ENCODE data around the gene FOXE1. TPM values are rescaled to one million over a fixed set of nuclear protein-coding genes. Genes with fewer than 3 reads are reported as not detected.

Gene FOXE1
- total RNA-seq, 1 experiment from 2014 or later: not detected

- no peaks in the 10 kb centered on the region; the same call in 1 of the 2 replicates for H3K9me2 ChIP-seq (ENCODE audit: insufficient read depth)
- intact Hi-C loops (cut with micrococcal nuclease): no loop called here
- H3K9me3 ChIP-seq (ENCODE audit: control insufficient read depth in 1 of 2, insufficient read depth in 1 of 2, low read depth in 1 of 2, low read length in 2 of 2): no peaks in the 10 kb centered on the region
- H4K20me1 ChIP-seq (ENCODE audit: insufficient read depth): no peaks in the 10 kb centered on the region
- no peak for ATAC-seq
- H3K4me1 ChIP-seq (ENCODE audit: control insufficient read depth in 1 of 2, insufficient read depth in 2 of 2, low read length in 2 of 2): no peaks in the 10 kb centered on the region
- ChIA-PET POLR2A (no interaction called here), RAD21 (ENCODE audit: low non-redundant PET in 1 of 2, low total read pairs in 2 of 2, uncharacterized antibody in 2 of 2, unreplicated experiment in 2 of 2) (no interaction called here), CTCF (no interaction called here)
- no peaks in the 10 kb centered on the region for H3K36me3 ChIP-seq (ENCODE audit: control insufficient read depth in 1 of 2, insufficient read depth in 2 of 2, low read length in 2 of 2)
- no peak for DNase-seq (ENCODE audit: low read depth, low spot score)
- H3K27me3 ChIP-seq (ENCODE audit: insufficient read depth, low read length): no peaks in the 10 kb centered on the region
- H3K4me2 ChIP-seq (ENCODE audit: low read length): no peak overlapping the region
- no peaks in the 10 kb centered on the region for H3K79me2 ChIP-seq (ENCODE audit: insufficient read depth, low read length)
- BruUV-seq (replicated peaks): no TSS peak
- H3K9ac ChIP-seq (ENCODE audit: low read length): no peak overlapping the region
- H3K27ac ChIP-seq (ENCODE audit: low read depth, low read length): no peak overlapping the region
- H2AFZ ChIP-seq (ENCODE audit: low read depth, low read length, poor library complexity, severe bottlenecking): no peak overlapping the region
- H3K4me3 ChIP-seq (replicated peaks in 1 of 2; ENCODE audit: low read depth in 1 of 2, low read length in 2 of 2): no peak overlapping the region
- TF ChIP-seq TCF7L2 (IDR thresholded peaks at IDR 0.05; ENCODE audit: borderline replicate concordance, extremely low read depth, insufficient read depth, insufficient read length) (no peak), EZH2phosphoT487 (IDR thresholded peaks at IDR 0.05; ENCODE audit: borderline replicate concordance) (no peak), SIN3A (IDR thresholded peaks at IDR 0.05; ENCODE audit: low read depth) (no peak), POLR2AphosphoS5 (IDR thresholded peaks at IDR 0.05; ENCODE audit: low read depth, low read length) (no peak), EGR1 (IDR thresholded peaks at IDR 0.05; ENCODE audit: low read depth) (no peak), ZFX (IDR thresholded peaks at IDR 0.05) (no peak), YY1 (IDR thresholded peaks at IDR 0.05; ENCODE audit: extremely low read depth, insufficient replicate concordance, low read depth, low read length) (no peak)
Observed at GRCh38 chr9:97842960-97843359, 10.1 kb upstream of the FOXE1 start.

DNA sequence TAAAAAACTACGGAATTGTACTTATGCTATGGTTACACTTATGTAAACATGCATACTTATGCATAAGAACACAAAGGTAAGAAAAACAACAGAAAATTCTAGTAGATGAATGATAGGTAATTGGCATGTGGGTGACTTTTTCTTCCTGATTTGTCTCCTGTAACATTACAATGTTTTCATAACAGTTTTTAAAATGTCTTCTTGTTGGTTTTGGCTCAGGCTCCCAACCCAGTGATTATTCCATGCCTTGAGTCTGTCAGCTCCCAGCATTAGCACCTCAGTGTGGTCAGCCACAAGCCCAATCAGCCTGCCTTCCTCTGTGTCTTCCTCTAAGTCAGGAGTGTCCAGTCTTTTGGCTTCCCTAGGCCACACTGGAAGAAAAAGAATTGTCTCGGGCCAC is 7.9 kb upstream of the FOXE1 start:
- Histone ChIP-seq H3K4me3 (replicated peaks in 1 of 2; ENCODE audit: low read depth in 1 of 2, low read length in 2 of 2) (no peak overlapping the region), H2AFZ (ENCODE audit: low read depth, low read length, poor library complexity, severe bottlenecking) (no peak overlapping the region), H3K79me2 (ENCODE audit: insufficient read depth, low read length) (no peaks in the 10 kb centered on the region), H3K4me2 (ENCODE audit: low read length) (no peak overlapping the region), H3K9ac (ENCODE audit: low read length) (no peak overlapping the region), H3K9me2 (ENCODE audit: insufficient read depth) (no peaks in the 10 kb centered on the region; the same call in 1 of the 2 replicates), H3K36me3 (ENCODE audit: control insufficient read depth in 1 of 2, insufficient read depth in 2 of 2, low read length in 2 of 2) (no peaks in the 10 kb centered on the region), H3K27ac (ENCODE audit: low read depth, low read length) (no peak overlapping the region), H3K9me3 (ENCODE audit: control insufficient read depth in 1 of 2, insufficient read depth in 1 of 2, low read depth in 1 of 2, low read length in 2 of 2) (no peaks in the 10 kb centered on the region), H3K27me3 (ENCODE audit: insufficient read depth, low read length) (no peaks in the 10 kb centered on the region), H3K4me1 (ENCODE audit: control insufficient read depth in 1 of 2, insufficient read depth in 2 of 2, low read length in 2 of 2) (no peaks in the 10 kb centered on the region), H4K20me1 (ENCODE audit: insufficient read depth) (no peaks in the 10 kb centered on the region)
- CTCF ChIA-PET: no interaction called here
- RAD21 ChIA-PET (ENCODE audit: low non-redundant PET in 1 of 2, low total read pairs in 2 of 2, uncharacterized antibody in 2 of 2, unreplicated experiment in 2 of 2): no interaction called here
- ATAC-seq (no peak), DNase-seq (ENCODE audit: low read depth, low spot score) (no peak)
- BruUV-seq (replicated peaks): no TSS peak
- intact Hi-C loops (cut with micrococcal nuclease): no loop called here
- TF ChIP-seq ZNF274 (IDR thresholded peaks at IDR 0.05; ENCODE audit: low read depth, low read length) (no peak), ZFX (IDR thresholded peaks at IDR 0.05) (no peak), SRF (IDR thresholded peaks at IDR 0.05; ENCODE audit: low read depth) (no peak), CBX3 (IDR thresholded peaks at IDR 0.05; ENCODE audit: low read depth) (no peak), SIN3A (IDR thresholded peaks at IDR 0.05; ENCODE audit: low read depth) (no peak), ELF1 (IDR thresholded peaks at IDR 0.05; ENCODE audit: borderline replicate concordance, low read depth) (no peak), EGR1 (IDR thresholded peaks at IDR 0.05; ENCODE audit: low read depth) (no peak), POLR2A (IDR thresholded peaks at IDR 0.05; ENCODE audit: borderline replicate concordance, extremely low read depth, insufficient read depth, insufficient read length) (no peak), EZH2 (IDR thresholded peaks at IDR 0.05) (no peak)
- TF ChIP-seq, protein P1, sequence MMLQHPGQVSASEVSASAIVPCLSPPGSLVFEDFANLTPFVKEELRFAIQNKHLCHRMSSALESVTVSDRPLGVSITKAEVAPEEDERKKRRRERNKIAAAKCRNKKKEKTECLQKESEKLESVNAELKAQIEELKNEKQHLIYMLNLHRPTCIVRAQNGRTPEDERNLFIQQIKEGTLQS (IDR thresholded peaks at IDR 0.05): no peak
- TF ChIP-seq, protein P2, sequence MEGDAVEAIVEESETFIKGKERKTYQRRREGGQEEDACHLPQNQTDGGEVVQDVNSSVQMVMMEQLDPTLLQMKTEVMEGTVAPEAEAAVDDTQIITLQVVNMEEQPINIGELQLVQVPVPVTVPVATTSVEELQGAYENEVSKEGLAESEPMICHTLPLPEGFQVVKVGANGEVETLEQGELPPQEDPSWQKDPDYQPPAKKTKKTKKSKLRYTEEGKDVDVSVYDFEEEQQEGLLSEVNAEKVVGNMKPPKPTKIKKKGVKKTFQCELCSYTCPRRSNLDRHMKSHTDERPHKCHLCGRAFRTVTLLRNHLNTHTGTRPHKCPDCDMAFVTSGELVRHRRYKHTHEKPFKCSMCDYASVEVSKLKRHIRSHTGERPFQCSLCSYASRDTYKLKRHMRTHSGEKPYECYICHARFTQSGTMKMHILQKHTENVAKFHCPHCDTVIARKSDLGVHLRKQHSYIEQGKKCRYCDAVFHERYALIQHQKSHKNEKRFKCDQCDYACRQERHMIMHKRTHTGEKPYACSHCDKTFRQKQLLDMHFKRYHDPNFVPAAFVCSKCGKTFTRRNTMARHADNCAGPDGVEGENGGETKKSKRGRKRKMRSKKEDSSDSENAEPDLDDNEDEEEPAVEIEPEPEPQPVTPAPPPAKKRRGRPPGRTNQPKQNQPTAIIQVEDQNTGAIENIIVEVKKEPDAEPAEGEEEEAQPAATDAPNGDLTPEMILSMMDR (IDR thresholded peaks at IDR 0.05 in 2 of 3, conservative IDR thresholded peaks at IDR 0.05 in 1 of 3; ENCODE audit: borderline replicate concordance in 1 of 3, insufficient read depth in 1 of 3, low read depth in 2 of 3, low read length in 2 of 3): no peak
- POLR2A ChIA-PET: no interaction called here

Data from HCT116 (cell line).